IMR-90 (cell line): ENCODE data around the gene RCCD1. TPM values are rescaled to one million over a fixed set of nuclear protein-coding genes. Genes with fewer than 3 reads are reported as not detected.

ENCODE experiments used
- ATAC-seq: fragments of 200-7000 bp; cut with Tn5 transposase; 2 replicates; pipeline ENCODE4 v1.9.1; 2020; ENCODE audit warnings: low read depth, mild to moderate bottlenecking, moderate library complexity
- BruUV-seq: library from RNA; stranded (reverse); fragments of 400-500 nt; replicated peaks from 2 replicates; lab custom pipeline; 2021; lab: Mats Ljungman, UMichigan
- CTCF ChIA-PET: fragments of 300-600 bp; formaldehyde crosslinking; extraction: SDS; loops from one replicate; lab custom pipeline; 2021; ENCODE audit warnings: antibody characterized with exemption; lab: Yijun Ruan, JAX
- POLR2A ChIA-PET: fragments of 300-600 bp; sonication (Branson Sonifier 250); formaldehyde crosslinking; loops from one replicate; lab custom pipeline; 2022; ENCODE audit warnings: antibody characterized with exemption; ENCODE audit not compliant: unreplicated experiment; lab: Charles Lee
- DNase-seq: peaks from one replicate; pipeline ENCODE4 v3.0.0; 2013
- H2AFZ ChIP-seq: replicated peaks from 2 replicates; pipeline ENCODE3; 2013; ENCODE audit warnings: low read length, mild to moderate bottlenecking; ENCODE audit not compliant: poor library complexity
- H2AK5ac ChIP-seq: 2 replicates; pipeline ENCODE4 v1.6.1; 2013; ENCODE audit warnings: low read depth, low read length, inconsistent platforms
- H2AK9ac ChIP-seq: replicated peaks from 2 replicates; pipeline ENCODE3; 2013; ENCODE audit warnings: mild to moderate bottlenecking, low read depth, low read length, moderate library complexity; ENCODE audit not compliant: poor library complexity
- H2BK120ac ChIP-seq: 2 replicates; pipeline ENCODE4 v1.6.1; 2013; ENCODE audit warnings: low read depth, low read length, inconsistent platforms
- H2BK15ac ChIP-seq: 3 replicates; pipeline ENCODE4 v1.6.1; 2013; ENCODE audit warnings: low read depth, low read length, inconsistent platforms
- H2BK20ac ChIP-seq: 2 replicates; pipeline ENCODE4 v1.6.1; 2013; ENCODE audit warnings: low read depth, mild to moderate bottlenecking, inconsistent platforms, low read length, moderate library complexity
- H2BK5ac ChIP-seq: 2 replicates; pipeline ENCODE4 v1.6.1; 2013; ENCODE audit warnings: mild to moderate bottlenecking, low read depth, low read length, inconsistent platforms; ENCODE audit not compliant: poor library complexity, severe bottlenecking
- H3K14ac ChIP-seq: replicated peaks from 2 replicates; pipeline ENCODE4 v1.6.1; 2013; ENCODE audit warnings: low read depth, low read length, inconsistent platforms
- H3K18ac ChIP-seq: 2 replicates; pipeline ENCODE4 v1.6.1; 2013; ENCODE audit warnings: low read depth, low read length, control low read depth
- H3K23ac ChIP-seq: 2 replicates; pipeline ENCODE4 v1.6.1; 2013; ENCODE audit warnings: low read depth, low read length, inconsistent platforms
- H3K27ac ChIP-seq: 2 replicates; pipeline ENCODE4 v1.5.1; 2013; ENCODE audit warnings: mild to moderate bottlenecking, control low read depth, low read length; ENCODE audit not compliant: insufficient read depth
- H3K27me3 ChIP-seq: 2 replicates; pipeline ENCODE4 v1.6.1; 2013; ENCODE audit warnings: low read length; ENCODE audit not compliant: control insufficient read depth, insufficient read depth
- H3K36me3 ChIP-seq: 2 replicates; pipeline ENCODE4 v1.6.1; 2013; ENCODE audit warnings: low read length, mixed read lengths; ENCODE audit not compliant: control insufficient read depth, insufficient read depth
- H3K4ac ChIP-seq: 2 replicates; pipeline ENCODE4 v1.6.1; 2013; ENCODE audit warnings: low read depth, low read length, inconsistent platforms
- H3K4me1 ChIP-seq: 2 replicates; pipeline ENCODE4 v1.6.1; 2013; ENCODE audit warnings: low read length, mixed read lengths; ENCODE audit not compliant: control insufficient read depth, insufficient read depth
- H3K4me2 ChIP-seq: 2 replicates; pipeline ENCODE4 v1.6.1; 2013; ENCODE audit warnings: low read depth, mild to moderate bottlenecking, control low read depth, low read length, moderate library complexity
- H3K4me3 ChIP-seq: 2 replicates; pipeline ENCODE4 v1.5.1; 2013; ENCODE audit warnings: low read depth, mild to moderate bottlenecking, control low read depth, low read length, moderate library complexity; ENCODE audit not compliant: insufficient read depth
- H3K56ac ChIP-seq: 2 replicates; pipeline ENCODE4 v1.6.1; 2013; ENCODE audit warnings: low read length, inconsistent platforms; ENCODE audit not compliant: insufficient read depth; ENCODE audit errors: extremely low read depth
- H3K79me1 ChIP-seq, 2 experiments: 2 replicates each; pipeline ENCODE4 v1.6.1; 2013; ENCODE audit warnings: low read length in 2 of 2, inconsistent platforms in 1 of 2, low read depth in 1 of 2
- H3K9ac ChIP-seq: 2 replicates; pipeline ENCODE4 v1.6.1; 2013; ENCODE audit warnings: low read depth, low read length, control low read depth
- H3K9me1 ChIP-seq: 2 replicates; pipeline ENCODE4 v1.6.1; 2013; ENCODE audit warnings: low read length, inconsistent platforms; ENCODE audit not compliant: insufficient read depth
- H3K9me3 ChIP-seq: 2 replicates; pipeline ENCODE4 v1.6.1; 2013; ENCODE audit warnings: low read length; ENCODE audit not compliant: control insufficient read depth, insufficient read depth
- H4K20me1 ChIP-seq: 2 replicates; pipeline ENCODE4 v1.6.1; 2013; ENCODE audit warnings: low read length, inconsistent platforms; ENCODE audit not compliant: insufficient read depth
- H4K5ac ChIP-seq: 2 replicates; pipeline ENCODE4 v1.6.1; 2013; ENCODE audit warnings: mild to moderate bottlenecking, low read depth, low read length, control low read depth
- H4K8ac ChIP-seq, 2 experiments: 2 replicates each; pipeline ENCODE4 v1.6.1; 2013; ENCODE audit warnings: low read depth in 2 of 2, low read length in 2 of 2, control low read depth in 1 of 2, inconsistent platforms in 1 of 2
- H4K91ac ChIP-seq: 2 replicates; pipeline ENCODE4 v1.6.1; 2013; ENCODE audit warnings: low read depth, low read length, inconsistent platforms; ENCODE audit not compliant: insufficient read depth
- BHLHE40 ChIP-seq: fragments of 150-350 bp; IDR thresholded peaks from 2 replicates; pipeline ENCODE4 v1.6.1; 2016; ENCODE audit warnings: mild to moderate bottlenecking, low read depth, low read length
- CEBPB ChIP-seq: IDR thresholded peaks from 2 replicates; pipeline ENCODE4 v1.6.1; 2012; ENCODE audit warnings: low read depth, low read length, improper control_type of control experiment
- FOS ChIP-seq: fragments of 150-350 bp; IDR thresholded peaks from 2 replicates; pipeline ENCODE4 v1.6.1; 2016; ENCODE audit warnings: low read depth, low read length
- MAFK ChIP-seq: IDR thresholded peaks from 2 replicates; pipeline ENCODE4 v1.6.1; 2012; ENCODE audit warnings: low read depth, low read length, improper control_type of control experiment
- MXI1 ChIP-seq: IDR thresholded peaks from 2 replicates; pipeline ENCODE4 v1.6.1; 2012; ENCODE audit warnings: low read depth, mild to moderate bottlenecking, low read length, moderate library complexity, borderline replicate concordance
- NFE2L2 ChIP-seq: fragments of 150-350 bp; IDR thresholded peaks from 2 replicates; pipeline ENCODE4 v1.6.1; 2016; ENCODE audit warnings: low read depth, mild to moderate bottlenecking, low read length
- RAD21 ChIP-seq: IDR thresholded peaks from 2 replicates; pipeline ENCODE4 v1.6.1; 2012; ENCODE audit warnings: low read length, improper control_type of control experiment
- RFX5 ChIP-seq: IDR thresholded peaks from 2 replicates; pipeline ENCODE4 v1.8.0; 2012; ENCODE audit warnings: low read depth, mild to moderate bottlenecking, low read length, moderate library complexity
- SMC3 ChIP-seq: fragments of 150-350 bp; IDR thresholded peaks from 2 replicates; pipeline ENCODE4 v1.6.1; 2016; ENCODE audit warnings: low read depth, mild to moderate bottlenecking, antibody characterized with exemption, low read length, moderate library complexity
- WGBS, 2 experiments: methylation state at CpG; one replicate each; pipeline versions ENCODE4 v1.1.5 to v1.1.7; 2013; ENCODE audit warnings: missing lambda C conversion rate in 2 of 2; ENCODE audit not compliant: insufficient read length in 1 of 2; ENCODE audit errors: extremely low coverage in 2 of 2; 5-methylcytosine and 5-hydroxymethylcytosine counted together
- dilution Hi-C: fragments of 300-500 bp; cut with HindIII; formaldehyde crosslinking; loops from one replicate; pipeline ENCODE4 v1.14.3; 2018; ENCODE audit warnings: low sequenced_read_pairs; ENCODE audit not compliant: unreplicated experiment
- in situ Hi-C: fragments of 300-500 bp; cut with MboI; formaldehyde crosslinking; loops from 3 replicates; pipeline ENCODE4 v1.14.3; 2019; ENCODE audit warnings: low sequenced_read_pairs, inconsistent platforms, mixed read lengths
- intact Hi-C: fragments of 100-400 bp; cut with micrococcal nuclease; formaldehyde crosslinking; loops from 2 replicates; pipeline ENCODE4 v1.10.0; 2022
- polyA plus RNA-seq, 3 experiments: library from polyadenylated mRNA; depleted of rRNA; stranded (reverse); fragments of >200 nt; gene quantifications; 2 replicates each; pipeline ENCODE4 v1.2.3, GENCODE V29; 2012; ENCODE audit warnings: low replicate concordance in 1 of 3
- total RNA-seq: library from RNA; depleted of rRNA; stranded (reverse); fragments of >200 nt; gene quantifications from 2 replicates; pipeline ENCODE4 v1.2.3, GENCODE V29; 2012
- TF ChIP-seq, protein P1 (sequence below): fragments of 150-350 bp; IDR thresholded peaks from 2 replicates; pipeline ENCODE4 v1.6.1; 2017; ENCODE audit warnings: mild to moderate bottlenecking, antibody characterized with exemption, low read length, low read depth
- TF ChIP-seq, protein P2 (sequence below): conservative IDR thresholded peaks from 2 replicates; pipeline ENCODE4 v1.5.1; 2012; ENCODE audit warnings: mild to moderate bottlenecking, low read depth, low read length, improper control_type of control experiment
- TF ChIP-seq, protein P3 (sequence below): fragments of 150-350 bp; IDR thresholded peaks from 2 replicates; pipeline ENCODE4 v1.6.1; 2016; ENCODE audit warnings: low read depth, mild to moderate bottlenecking, low read length, moderate library complexity, borderline replicate concordance

RCCD1 gene
- total and polyA plus RNA-seq, 2 of the 4 experiments (the other 2 are of a cell fraction), result 3.9 to 9.9 TPM

DNA sequence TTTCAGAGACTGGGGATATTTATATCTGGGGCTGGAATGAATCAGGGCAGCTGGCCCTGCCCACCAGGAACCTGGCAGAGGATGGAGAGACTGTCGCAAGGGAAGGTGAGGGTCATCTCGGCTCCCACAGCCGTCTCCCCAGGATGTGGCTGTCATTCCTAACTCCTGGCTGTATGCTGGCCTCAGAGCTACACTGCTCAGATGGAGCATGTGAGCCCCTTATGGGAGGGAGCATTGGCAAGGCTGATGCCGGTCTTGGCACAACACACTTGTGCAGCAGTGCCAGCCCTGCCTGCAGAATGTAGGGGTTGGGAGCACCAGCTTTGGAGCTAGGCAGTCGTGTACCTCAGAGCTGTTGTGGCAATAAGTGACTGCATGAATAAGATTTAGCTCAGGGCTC, 5.2 kb downstream of the RCCD1 start:
- no peak overlapping the region for H2BK20ac ChIP-seq
- no peak for ATAC-seq
- no peak overlapping the region for H4K8ac ChIP-seq
- H3K27ac ChIP-seq, result no peak overlapping the region
- peak overlapping the region; percentile 63 for H2AK9ac ChIP-seq
- intact Hi-C loops, result no loop called here
- no peak overlapping the region for H2BK5ac ChIP-seq
- dilution Hi-C loops, result no loop called here
- no peak overlapping the region for H3K56ac ChIP-seq
- POLR2A ChIA-PET, result no interaction called here
- no peaks in the 10 kb centered on the region for H3K27me3 ChIP-seq
- no peak overlapping the region for H3K18ac ChIP-seq
- H3K14ac ChIP-seq, result no peak overlapping the region
- no peak overlapping the region for H3K23ac ChIP-seq
- H3K79me1 ChIP-seq, result peaks cover 6 to 38% of the 10 kb centered on the region in 2 experiments
- H3K4ac ChIP-seq, result no peak overlapping the region
- no peak overlapping the region for H2BK15ac ChIP-seq
- no peak overlapping the region for H2AK5ac ChIP-seq
- no peak overlapping the region for H3K4me3 ChIP-seq
- DNase-seq, result peak; percentile 18
- peaks cover 6% of the 10 kb centered on the region for H3K4me1 ChIP-seq
- no peak overlapping the region for H3K4me2 ChIP-seq
- H2BK120ac ChIP-seq, result no peak overlapping the region
- in situ Hi-C loops, result loop anchor here (10.0 kb wide), 1 partner anchor 315 kb away; no protein-coding TSS in a partner anchor
- WGBS, 2 experiments, result 87% methylated on average over 3 of the region's 5 CpGs; no CpG with 5 or more reads in 1 of the 2 experiments
- H2AFZ ChIP-seq, result peak overlapping the region; percentile 56
- no peak overlapping the region for H3K9ac ChIP-seq
- H4K20me1 ChIP-seq, result no peaks in the 10 kb centered on the region; the same call in 1 of the 2 replicates
- H3K9me1 ChIP-seq, result no peaks in the 10 kb centered on the region
- H4K5ac ChIP-seq, result no peak overlapping the region
- no TSS peak for BruUV-seq
- no peaks in the 10 kb centered on the region for H3K9me3 ChIP-seq
- TF ChIP-seq, protein P1, sequence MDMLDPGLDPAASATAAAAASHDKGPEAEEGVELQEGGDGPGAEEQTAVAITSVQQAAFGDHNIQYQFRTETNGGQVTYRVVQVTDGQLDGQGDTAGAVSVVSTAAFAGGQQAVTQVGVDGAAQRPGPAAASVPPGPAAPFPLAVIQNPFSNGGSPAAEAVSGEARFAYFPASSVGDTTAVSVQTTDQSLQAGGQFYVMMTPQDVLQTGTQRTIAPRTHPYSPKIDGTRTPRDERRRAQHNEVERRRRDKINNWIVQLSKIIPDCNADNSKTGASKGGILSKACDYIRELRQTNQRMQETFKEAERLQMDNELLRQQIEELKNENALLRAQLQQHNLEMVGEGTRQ, result no peak
- TF ChIP-seq CEBPB (no peak), BHLHE40 (no peak), NFE2L2 (no peak), FOS (no peak), RFX5 (no peak), RAD21 (no peak), MXI1 (no peak), MAFK (no peak), SMC3 (no peak)
- TF ChIP-seq, protein P2, sequence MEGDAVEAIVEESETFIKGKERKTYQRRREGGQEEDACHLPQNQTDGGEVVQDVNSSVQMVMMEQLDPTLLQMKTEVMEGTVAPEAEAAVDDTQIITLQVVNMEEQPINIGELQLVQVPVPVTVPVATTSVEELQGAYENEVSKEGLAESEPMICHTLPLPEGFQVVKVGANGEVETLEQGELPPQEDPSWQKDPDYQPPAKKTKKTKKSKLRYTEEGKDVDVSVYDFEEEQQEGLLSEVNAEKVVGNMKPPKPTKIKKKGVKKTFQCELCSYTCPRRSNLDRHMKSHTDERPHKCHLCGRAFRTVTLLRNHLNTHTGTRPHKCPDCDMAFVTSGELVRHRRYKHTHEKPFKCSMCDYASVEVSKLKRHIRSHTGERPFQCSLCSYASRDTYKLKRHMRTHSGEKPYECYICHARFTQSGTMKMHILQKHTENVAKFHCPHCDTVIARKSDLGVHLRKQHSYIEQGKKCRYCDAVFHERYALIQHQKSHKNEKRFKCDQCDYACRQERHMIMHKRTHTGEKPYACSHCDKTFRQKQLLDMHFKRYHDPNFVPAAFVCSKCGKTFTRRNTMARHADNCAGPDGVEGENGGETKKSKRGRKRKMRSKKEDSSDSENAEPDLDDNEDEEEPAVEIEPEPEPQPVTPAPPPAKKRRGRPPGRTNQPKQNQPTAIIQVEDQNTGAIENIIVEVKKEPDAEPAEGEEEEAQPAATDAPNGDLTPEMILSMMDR, result no peak
- TF ChIP-seq, protein P3, sequence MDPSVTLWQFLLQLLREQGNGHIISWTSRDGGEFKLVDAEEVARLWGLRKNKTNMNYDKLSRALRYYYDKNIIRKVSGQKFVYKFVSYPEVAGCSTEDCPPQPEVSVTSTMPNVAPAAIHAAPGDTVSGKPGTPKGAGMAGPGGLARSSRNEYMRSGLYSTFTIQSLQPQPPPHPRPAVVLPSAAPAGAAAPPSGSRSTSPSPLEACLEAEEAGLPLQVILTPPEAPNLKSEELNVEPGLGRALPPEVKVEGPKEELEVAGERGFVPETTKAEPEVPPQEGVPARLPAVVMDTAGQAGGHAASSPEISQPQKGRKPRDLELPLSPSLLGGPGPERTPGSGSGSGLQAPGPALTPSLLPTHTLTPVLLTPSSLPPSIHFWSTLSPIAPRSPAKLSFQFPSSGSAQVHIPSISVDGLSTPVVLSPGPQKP, result no peak
- no peak overlapping the region for H4K91ac ChIP-seq
- CTCF ChIA-PET, result no interaction called here
- H3K36me3 ChIP-seq, result peaks cover 20% of the 10 kb centered on the region
